GM18519 (cell line): ENCODE data around the gene STYXL2.

Experiments used
- ATAC-seq: cut with Tn5 transposase; IDR thresholded peaks from one replicate; pipeline ENCODE4 v1.9.1; 2021; ENCODE audit warnings: mild to moderate bottlenecking, moderate library complexity; ENCODE audit not compliant: unreplicated experiment, low FRiP score

Gene STYXL2

GRCh38 chr1:167105271-167106118 lies 11.6 kb downstream of the STYXL2 start:
- no peak for ATAC-seq

- ATAC-seq: no peak
Measured at GRCh38 chr1:167106119-167106461, 12.2 kb downstream of the STYXL2 start.

- no peak for ATAC-seq
Measured at GRCh38 chr1:167107456-167107855, 13.6 kb downstream of the STYXL2 start.

- ATAC-seq: no peak
Measured at GRCh38 chr1:167109125-167109524, 15.2 kb downstream of the STYXL2 start.

- no peak for ATAC-seq
Measured at GRCh38 chr1:167110586-167110985, 16.7 kb downstream of the STYXL2 start.

GRCh38 chr1:167111868-167112709 lies 18.2 kb downstream of the STYXL2 start:
- ATAC-seq: no peak

GRCh38 chr1:167114725-167115124 lies 20.9 kb downstream of the STYXL2 start:
- no peak for ATAC-seq

- ATAC-seq: no peak
Measured at GRCh38 chr1:167115655-167116054, 21.8 kb downstream of the STYXL2 start.

- ATAC-seq: no peak
Measured at GRCh38 chr1:167116174-167116573, 22.3 kb downstream of the STYXL2 start.

- no peak for ATAC-seq
Measured at GRCh38 chr1:167117225-167117624, 23.4 kb downstream of the STYXL2 start.

- ATAC-seq: no peak
Measured at GRCh38 chr1:167118188-167118587, 24.3 kb downstream of the STYXL2 start.

- ATAC-seq: no peak
Measured at GRCh38 chr1:167119696-167120095, 25.8 kb downstream of the STYXL2 start.

- no peak for ATAC-seq
Measured at GRCh38 chr1:167120899-167121298, 27.0 kb downstream of the STYXL2 start.

- ATAC-seq: no peak
Measured at GRCh38 chr1:167121375-167122120, 27.7 kb downstream of the STYXL2 start.

- no peak for ATAC-seq
Measured at GRCh38 chr1:167122121-167122480, 28.2 kb downstream of the STYXL2 start.

- ATAC-seq: no peak
Measured at GRCh38 chr1:167122568-167122967, 28.7 kb downstream of the STYXL2 start.

GRCh38 chr1:167126317-167126716 lies 32.4 kb downstream of the STYXL2 start:
- no peak for ATAC-seq

- no peak for ATAC-seq
Measured at GRCh38 chr1:167126811-167127210, 32.9 kb downstream of the STYXL2 start.

- no peak for ATAC-seq
Measured at GRCh38 chr1:167127236-167127635, 33.4 kb downstream of the STYXL2 start.

- no peak for ATAC-seq
Measured at GRCh38 chr1:167127661-167128060, 33.8 kb downstream of the STYXL2 start.
